Nephron progenitor cell (in vitro differentiated cells): ENCODE results near the gene PLEKHS1.

Experiments used
- DNase-seq: peaks from one replicate; pipeline ENCODE4 v3.0.0; 2021
- H3K27ac Mint-ChIP-seq: 2 replicates; pipeline ENCODE4 v1.8.0; 2021; ENCODE audit warnings: mild to moderate bottlenecking, moderate library complexity, mixed read lengths
- H3K27me3 Mint-ChIP-seq: 2 replicates; pipeline ENCODE4 v1.8.0; 2021; ENCODE audit warnings: mild to moderate bottlenecking, low read depth, mixed read lengths; ENCODE audit not compliant: poor library complexity
- H3K36me3 Mint-ChIP-seq: 2 replicates; pipeline ENCODE4 v1.8.0; 2021; ENCODE audit warnings: low read depth, mixed read lengths
- H3K4me1 Mint-ChIP-seq: 2 replicates; pipeline ENCODE4 v1.8.0; 2021; ENCODE audit warnings: mixed read lengths
- H3K4me3 Mint-ChIP-seq: 2 replicates; pipeline ENCODE4 v1.8.0; 2021; ENCODE audit warnings: mild to moderate bottlenecking, moderate library complexity, mixed read lengths
- H3K9me3 Mint-ChIP-seq: 2 replicates; pipeline ENCODE4 v1.8.0; 2021; ENCODE audit warnings: mild to moderate bottlenecking, moderate library complexity, mixed read lengths
- CTCF ChIP-seq: fragments of 200-600 bp; sonication (generic); IDR thresholded peaks from 2 replicates; pipeline ENCODE4 v1.5.0; 2021; ENCODE audit warnings: antibody characterized with exemption

The PLEKHS1 gene

GRCh38 chr10:113782367-113782766 is 30.9 kb downstream of the PLEKHS1 start:
- DNase-seq, result no peak
- Mint-ChIP-seq H3K4me1 (no peaks in the 10 kb centered on the region), H3K36me3 (no peaks in the 10 kb centered on the region), H3K27me3 (peaks cover 3% of the 10 kb centered on the region), H3K27ac (no peak overlapping the region), H3K4me3 (no peak overlapping the region), H3K9me3 (peaks cover 5% of the 10 kb centered on the region)
- TF ChIP-seq CTCF, result no peak

- DNase-seq, result no peak
- no peaks in the 10 kb centered on the region for H3K4me1 Mint-ChIP-seq
- TF ChIP-seq CTCF, result no peak
Observed at GRCh38 chr10:113782986-113783704, 31.7 kb downstream of the PLEKHS1 start.

GRCh38 chr10:113788604-113789083 is 37.2 kb downstream of the PLEKHS1 start:
- H3K27me3 Mint-ChIP-seq, result peaks cover 3% of the 10 kb centered on the region
- H3K4me3 Mint-ChIP-seq, result no peak overlapping the region
- H3K9me3 Mint-ChIP-seq, result peaks cover 5% of the 10 kb centered on the region
- H3K27ac Mint-ChIP-seq, result no peak overlapping the region
- no peaks in the 10 kb centered on the region for H3K36me3 Mint-ChIP-seq
- H3K4me1 Mint-ChIP-seq, result no peaks in the 10 kb centered on the region
- TF ChIP-seq CTCF, result no peak
- no peak for DNase-seq

More at GRCh38 chr10:113782986-113783704, 31.7 kb downstream of the PLEKHS1 start:
- Mint-ChIP-seq H3K9me3 (peaks cover 5% of the 10 kb centered on the region), H3K27me3 (peaks cover 3% of the 10 kb centered on the region), H3K4me3 (no peak overlapping the region), H3K36me3 (no peaks in the 10 kb centered on the region), H3K27ac (no peak overlapping the region)

GRCh38 chr10:113791691-113792090 is 40.2 kb downstream of the PLEKHS1 start:
- no peaks in the 10 kb centered on the region for H3K36me3 Mint-ChIP-seq
- no peak for TF ChIP-seq CTCF
- H3K27ac Mint-ChIP-seq, result no peak overlapping the region
- peaks cover 16% of the 10 kb centered on the region for H3K27me3 Mint-ChIP-seq
- no peaks in the 10 kb centered on the region for H3K4me1 Mint-ChIP-seq
- DNase-seq, result no peak
- no peak overlapping the region for H3K4me3 Mint-ChIP-seq
- peaks cover 5% of the 10 kb centered on the region for H3K9me3 Mint-ChIP-seq

- Mint-ChIP-seq H3K36me3 (no peaks in the 10 kb centered on the region), H3K4me1 (no peaks in the 10 kb centered on the region), H3K27ac (no peak overlapping the region), H3K4me3 (no peak overlapping the region), H3K9me3 (no peaks in the 10 kb centered on the region), H3K27me3 (peaks cover 20% of the 10 kb centered on the region)
- no peak for TF ChIP-seq CTCF
- DNase-seq, result no peak
Observed at GRCh38 chr10:113801569-113801968, 50.1 kb downstream of the PLEKHS1 start.

- no peaks in the 10 kb centered on the region for H3K36me3 Mint-ChIP-seq
- H3K4me3 Mint-ChIP-seq, result no peak overlapping the region
- H3K4me1 Mint-ChIP-seq, result no peaks in the 10 kb centered on the region
- DNase-seq, result no peak
- peaks cover 22% of the 10 kb centered on the region for H3K27me3 Mint-ChIP-seq
- H3K27ac Mint-ChIP-seq, result no peak overlapping the region
- no peak for TF ChIP-seq CTCF
- no peaks in the 10 kb centered on the region for H3K9me3 Mint-ChIP-seq
Observed at GRCh38 chr10:113802997-113803396, 51.5 kb downstream of the PLEKHS1 start.
